ENCODE measurements around the gene PKNOX2.

The PKNOX2 gene

DNA sequence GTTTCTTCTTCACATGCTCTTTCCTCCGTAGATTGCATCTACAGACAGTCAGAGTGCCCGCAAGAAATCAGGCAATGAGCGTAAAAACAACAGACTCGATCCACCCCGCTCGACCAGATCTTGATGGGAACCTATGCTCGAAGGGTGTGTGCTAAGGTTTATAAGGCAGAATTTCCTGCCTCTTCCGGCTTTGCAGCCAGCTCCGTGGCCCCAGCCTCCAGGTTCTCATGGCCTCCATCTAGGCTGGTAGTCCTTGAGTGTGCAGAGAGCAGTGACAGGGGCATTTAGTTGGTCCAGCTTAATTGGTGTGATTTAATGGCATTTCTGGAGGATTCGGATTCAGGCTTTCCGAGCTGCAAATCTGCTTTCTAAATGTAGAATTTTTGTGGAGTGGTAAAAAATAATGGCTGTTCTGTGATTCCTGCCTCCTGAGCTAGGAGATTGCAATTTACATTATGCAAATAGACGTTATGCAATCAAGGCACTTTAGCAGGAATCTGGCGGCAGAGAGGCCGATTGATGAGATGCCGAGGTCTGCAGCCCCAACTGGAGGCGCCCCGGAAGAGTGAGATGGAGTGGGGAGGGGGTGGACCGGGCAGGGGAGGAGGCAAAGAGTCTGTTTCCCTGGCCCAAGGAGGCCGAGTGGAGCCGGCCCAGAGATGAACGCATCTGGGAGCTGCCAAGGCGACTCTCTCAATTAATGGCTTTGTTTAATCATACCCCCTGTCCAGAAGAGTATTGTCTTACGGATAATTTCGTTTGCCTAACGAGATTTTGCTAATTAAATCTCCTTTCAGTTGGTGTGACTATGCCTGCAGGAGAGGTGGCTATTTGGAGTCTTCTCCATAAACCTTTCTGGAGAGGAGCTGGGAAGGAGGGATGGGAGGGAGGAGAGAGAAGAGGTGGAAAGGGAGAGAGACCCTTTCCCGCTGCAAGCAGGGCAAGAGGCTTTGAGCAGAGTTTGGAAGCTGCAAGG, 75.3 kb downstream of the PKNOX2 start:
- no peak for DNase-seq

DNA sequence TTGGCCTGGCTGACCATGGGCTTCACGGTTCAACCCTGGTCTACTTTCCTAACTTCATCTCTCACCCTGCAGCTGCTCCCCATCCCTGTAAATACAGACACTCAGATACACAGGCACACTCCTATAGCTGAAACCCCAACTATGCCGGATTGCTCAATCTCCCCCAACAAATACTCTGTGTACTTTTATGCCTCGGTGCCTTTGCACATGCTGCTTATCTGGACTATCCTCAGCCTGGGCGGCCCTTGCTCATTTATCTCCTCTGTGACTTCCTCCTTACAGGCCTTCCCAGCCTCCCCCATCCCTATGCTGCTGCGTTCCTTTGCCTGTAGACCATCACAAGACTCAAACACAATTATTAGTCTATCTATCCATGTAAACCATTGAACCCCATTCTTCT, 76.6 kb downstream of the PKNOX2 start:
- DNase-seq: no peak

DNA sequence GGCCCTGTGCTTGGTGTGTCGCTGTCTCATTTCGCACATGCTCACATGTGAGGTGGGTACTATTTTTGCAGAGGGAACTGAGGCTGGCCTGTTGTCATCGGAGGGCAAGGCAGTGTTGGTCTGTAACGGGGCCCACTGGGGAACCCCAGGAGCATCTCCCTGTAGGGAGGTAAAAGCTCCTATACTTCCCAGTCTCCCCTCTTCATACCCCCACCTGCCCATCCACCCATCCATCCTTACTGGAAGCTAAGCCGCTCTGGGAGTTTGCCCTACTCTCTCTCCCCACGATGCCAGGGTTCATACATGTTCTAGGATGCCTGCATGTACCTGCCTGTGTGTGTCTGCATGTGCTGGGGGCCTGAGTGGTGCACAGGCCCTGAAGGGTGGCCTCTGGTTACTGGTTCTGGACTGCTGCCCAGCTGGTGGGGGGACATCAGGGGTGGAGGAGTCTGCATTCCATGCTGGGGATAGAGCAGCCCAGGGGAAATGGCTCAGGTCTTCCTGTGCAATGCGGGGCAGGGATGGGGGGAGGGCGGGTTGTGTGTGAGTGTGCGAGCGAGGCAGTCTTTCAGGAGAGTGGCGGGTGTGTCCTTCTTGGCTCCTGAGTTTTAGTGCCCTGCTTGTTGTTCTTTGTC, 77.7 kb downstream of the PKNOX2 start:
- no peak for DNase-seq

DNA sequence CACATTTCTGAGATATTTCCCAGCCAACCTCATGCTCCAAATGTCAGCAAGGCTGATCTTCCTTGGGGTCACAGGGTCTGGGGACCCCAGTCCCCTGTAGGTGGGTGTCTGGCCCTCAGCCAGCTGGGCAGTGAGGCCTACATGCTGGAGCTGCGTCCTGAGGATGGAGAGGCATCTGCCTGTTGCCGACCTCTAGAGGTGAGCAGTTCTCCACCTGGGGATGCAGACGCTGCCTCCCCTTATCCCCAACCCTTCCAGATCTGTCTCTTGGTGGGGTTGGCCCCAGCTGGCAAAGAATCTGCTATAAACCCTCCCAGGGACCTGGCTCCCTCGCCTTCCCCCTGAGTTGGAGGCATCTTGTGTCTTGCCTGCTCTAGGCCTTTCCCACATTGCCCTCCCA, 79.6 kb downstream of the PKNOX2 start:
- no peak for DNase-seq

DNA sequence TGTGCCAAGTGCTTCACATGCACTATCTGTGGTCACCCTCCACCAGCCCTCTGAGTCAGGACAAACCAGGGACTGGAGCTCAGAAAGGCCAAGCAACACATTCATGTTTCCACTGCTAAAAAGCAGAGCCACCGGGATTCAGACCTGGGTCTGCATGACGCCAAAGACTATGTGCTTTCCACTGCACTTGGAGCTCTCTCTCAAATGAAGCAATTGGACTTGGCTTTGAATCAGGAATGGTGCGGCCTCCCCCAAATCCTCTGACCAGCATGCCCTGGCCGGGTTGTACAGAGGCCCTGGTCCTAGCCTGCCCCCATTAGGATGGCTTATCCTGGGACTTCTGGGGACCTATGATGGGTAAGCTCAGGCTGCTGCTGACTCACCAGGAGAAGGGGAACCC, 80.7 kb downstream of the PKNOX2 start:
- DNase-seq: no peak

DNA sequence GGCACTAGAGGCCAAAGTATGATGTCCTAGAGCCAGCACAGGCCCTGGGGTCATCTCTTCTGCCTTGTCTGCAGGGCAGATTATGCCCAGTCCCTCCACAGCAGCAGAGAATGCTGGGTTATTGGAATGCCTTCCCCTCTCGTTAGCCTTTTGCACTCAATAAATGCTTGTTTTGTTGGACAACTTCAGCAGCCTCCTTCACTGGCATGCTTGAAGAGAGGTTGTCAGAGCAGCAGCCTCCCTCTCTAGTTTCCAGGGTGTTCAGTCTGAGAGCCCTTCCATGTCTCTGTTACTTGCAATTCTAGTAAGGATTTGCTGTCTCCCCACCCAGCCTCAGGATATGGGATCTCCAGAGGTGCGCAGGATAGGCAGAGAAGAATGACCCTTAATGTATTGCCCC, 82.9 kb downstream of the PKNOX2 start:
- no peak for DNase-seq

DNA sequence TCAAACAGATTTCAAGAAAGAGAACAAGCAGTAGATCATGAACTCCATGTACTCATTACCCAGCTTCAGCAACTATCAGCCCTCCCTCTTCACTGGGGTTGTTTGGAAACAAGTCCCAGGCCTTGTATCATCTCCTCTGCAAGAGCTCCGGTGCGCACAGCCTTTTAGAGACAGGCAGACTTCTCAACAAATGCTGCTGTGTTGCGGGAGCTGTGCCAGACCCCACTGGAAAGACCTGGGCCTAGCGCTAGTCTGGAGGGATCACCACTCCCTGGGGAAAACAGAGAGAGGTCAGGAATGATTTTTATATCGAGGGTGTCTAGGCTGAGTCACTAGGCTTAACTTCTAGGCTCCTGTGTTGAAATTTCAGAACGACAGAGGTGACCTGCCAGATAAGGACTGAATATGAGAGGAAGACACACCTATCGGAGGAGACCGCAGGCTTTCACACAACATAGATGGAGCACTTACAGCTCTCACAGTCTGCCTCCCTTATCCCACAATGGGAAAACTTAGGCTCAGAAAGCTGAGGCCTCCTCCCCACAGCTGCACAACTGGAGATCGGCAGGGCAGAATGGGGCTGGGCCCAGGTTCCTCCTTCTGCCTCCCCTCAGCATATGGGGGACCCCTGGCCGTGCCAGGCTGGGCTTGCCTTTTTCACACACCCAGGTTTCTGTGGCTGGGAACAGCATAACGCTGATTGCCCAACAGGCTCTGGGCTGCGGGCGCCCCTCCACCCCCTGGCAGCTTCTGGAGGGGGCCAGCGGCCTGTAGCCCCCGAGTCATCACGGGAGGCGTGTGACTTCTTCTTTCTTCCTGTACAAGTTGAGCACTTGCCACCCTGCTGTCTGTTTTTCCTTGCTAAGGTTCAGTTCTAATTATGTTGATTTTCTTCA, 86.0 kb downstream of the PKNOX2 start:
- DNase-seq: no peak

DNA sequence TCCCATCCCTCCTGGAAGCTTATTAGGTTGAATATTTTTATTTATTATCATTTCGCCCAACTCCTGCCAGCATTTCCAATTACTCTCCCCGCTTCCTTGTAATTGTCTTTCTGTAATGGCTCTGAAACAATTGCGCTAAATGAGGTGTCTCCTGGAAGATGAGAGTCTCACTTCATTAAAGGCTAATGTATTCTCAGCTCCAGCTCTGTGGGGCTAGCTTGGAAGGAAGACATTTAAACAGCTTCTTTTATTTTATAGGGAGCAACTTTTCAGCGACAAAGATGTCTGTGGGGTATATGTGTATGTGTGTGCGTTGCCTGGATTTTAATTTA, 86.6 kb downstream of the PKNOX2 start:
- DNase-seq: no peak

DNA sequence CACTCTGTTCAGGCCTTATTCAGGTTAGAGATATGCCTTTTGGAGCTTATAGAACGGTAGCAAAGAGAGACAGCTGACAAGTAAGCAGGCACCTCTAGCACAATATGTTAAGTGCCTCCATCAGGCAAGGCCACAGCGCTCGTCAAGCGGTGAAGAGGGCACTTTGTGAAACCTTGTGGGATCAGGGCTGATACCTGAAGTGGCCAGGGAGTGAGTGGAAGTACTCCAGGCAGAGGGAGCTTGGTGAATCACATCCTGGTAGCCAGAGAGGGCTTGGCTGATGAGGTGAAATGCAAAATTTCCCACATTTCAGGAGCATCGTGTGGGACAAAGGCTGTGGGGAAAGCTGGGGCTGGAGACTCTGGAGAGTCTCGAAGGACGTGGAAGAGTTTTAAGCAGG, 87.4 kb downstream of the PKNOX2 start:
- no peak for DNase-seq

DNA sequence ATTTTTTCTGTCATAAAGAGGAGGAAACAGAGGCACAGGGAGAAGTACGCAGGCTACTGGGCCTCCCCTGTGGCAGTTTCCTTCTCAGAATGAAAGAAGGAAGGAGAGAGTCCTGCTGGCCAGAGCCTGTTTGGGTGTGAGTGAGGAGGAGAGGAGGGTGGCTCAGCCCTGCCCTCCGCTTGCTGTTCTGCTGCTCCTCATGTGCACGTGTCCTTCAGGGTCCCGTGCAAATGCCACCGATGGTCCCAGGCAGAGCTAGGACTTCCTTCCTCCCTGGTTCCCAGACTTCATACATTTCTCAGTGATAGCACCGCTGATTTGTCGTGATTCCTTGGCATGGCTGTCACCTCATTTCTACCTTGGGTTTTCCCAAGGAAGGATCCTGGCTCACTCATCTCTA, 88.7 kb downstream of the PKNOX2 start:
- no peak for DNase-seq

DNA sequence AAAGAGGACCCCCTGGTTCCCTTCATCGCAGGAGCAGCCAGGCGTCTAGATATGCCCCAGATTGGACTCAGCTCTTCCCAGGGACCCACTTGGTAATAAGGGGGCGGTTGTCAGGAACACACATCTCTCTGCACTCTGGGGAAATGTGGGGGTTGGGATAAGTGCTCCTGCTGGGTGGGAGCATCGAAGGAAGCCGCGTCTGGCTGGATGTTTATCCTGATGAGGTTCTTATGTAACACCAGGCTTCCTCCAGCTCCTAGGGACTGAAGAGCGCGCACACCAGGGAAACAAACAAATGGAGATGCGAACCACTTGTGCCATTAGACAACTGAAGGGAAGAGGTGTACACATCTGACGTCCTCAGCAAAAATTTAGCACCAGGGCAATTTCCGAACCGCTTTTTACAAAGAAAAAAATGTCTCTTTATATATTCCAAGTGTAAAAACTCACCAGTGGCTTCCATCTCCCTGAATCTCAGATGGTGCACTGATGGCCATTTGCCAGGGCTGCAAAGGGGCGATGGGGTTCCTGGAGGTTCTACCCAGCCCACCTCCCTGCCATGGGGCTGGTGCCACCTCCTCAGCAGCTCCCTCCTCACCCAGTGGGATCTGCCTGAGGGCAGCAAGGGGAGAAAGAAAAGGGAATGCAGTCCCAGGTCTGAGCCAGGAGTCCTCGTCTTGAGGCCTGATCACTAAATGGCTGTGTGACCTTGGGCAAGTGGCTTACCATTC, 89.4 kb downstream of the PKNOX2 start:
- no peak for DNase-seq

DNA sequence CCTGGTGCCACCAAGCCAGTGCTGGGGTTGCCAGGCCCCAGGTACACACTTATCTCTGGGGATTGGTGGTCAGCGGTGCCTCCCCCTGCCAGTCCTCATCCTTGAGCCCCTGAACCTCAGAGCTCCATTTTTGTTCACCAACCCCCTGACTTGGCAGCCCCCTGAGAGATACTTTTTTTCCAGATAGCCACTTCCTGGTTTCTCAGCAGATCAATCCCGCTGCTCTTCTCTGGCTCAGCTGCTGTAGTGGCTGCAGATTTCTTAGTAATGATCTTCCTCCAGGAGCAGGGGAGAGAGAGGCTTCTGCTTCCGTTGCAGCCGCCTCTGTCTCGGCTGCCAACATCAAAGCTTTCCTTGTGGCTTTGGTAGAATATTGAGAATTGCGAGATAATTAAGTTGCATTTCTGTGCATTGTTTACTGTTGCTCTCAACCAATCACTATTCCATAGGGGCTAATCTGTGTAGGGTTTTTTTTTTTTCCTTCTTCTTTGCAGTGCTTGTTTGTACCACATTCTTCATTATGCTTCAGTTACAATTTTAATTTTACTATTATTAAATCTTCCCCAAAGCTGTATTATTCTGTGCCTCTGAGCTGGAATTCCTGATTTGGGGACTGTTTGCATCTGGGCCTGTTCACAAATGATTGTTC, 92.1 kb downstream of the PKNOX2 start:
- no peak for DNase-seq

DNA sequence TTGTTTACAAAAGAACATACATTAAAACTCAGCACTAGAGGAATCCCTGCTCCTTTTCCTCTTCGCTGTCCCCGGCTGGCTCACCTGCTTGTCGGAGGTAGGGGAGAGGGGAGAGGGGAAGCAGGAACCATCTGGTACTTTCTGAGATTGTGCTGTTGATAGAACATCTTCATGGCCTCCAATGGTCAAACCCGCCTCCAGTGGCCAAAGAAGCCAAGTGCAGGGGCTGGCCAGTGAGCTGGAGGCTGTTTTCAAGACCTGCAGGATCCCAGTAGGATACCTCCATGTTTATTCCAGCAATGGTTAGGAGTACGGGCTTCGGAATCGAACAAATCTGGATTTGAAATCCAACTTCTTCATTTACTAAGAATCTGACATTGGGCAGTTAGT, 92.6 kb downstream of the PKNOX2 start:
- DNase-seq: no peak

DNA sequence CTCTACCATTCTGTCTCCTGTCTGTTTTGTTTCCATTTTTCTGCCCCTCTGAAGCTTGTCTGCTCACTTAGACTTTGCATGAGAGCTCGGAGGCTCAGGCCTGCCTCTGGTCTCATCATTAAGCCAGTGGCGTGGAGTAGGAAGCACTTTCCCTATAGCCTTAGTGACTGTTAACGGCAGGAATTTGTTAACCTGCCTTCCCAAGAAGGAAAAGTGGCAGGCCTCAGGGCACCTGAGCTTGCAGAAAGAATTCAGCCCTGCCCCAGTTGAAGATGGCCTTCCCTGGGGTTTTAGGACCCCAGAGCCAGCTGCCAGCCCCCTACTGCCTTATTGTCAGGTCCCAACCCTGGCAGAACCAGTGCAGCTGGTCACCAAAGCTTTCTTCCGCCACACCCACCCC, 93.2 kb downstream of the PKNOX2 start:
- no peak for DNase-seq

DNA sequence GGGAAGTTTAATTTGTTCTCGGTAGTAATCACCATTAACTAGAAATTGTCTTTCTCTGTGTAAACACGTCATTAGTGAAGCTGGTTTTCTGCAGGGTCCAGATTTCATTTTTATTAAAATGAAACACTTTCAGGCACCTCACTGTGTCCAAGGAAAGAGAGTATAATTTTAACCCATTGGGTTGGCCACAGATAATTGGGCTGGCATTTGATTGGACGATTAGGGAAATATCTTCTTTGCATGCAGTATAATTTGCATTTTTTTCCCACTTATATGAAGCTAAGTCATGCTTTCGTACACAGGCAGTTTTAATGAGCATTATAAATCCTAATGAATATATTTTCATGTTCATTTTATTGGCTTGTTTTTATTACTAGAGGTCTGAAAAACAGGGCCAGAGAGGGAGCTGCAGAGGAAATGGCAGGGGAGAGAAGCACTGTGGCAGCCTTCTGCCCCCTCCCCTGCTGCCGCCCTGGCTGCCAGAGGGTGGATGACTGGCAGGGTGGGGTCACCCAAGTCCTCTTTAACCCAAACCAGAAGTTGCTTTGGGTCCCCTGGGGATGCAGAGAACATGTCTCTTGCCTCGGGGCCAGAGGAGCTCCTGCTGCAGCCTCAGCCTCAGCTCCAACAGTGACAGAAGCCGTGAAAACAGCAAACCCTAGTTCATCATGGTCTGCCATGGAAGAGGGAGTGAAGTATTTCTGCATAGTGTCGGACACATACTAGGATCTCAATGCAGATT, 93.9 kb downstream of the PKNOX2 start:
- no peak for DNase-seq

DNA sequence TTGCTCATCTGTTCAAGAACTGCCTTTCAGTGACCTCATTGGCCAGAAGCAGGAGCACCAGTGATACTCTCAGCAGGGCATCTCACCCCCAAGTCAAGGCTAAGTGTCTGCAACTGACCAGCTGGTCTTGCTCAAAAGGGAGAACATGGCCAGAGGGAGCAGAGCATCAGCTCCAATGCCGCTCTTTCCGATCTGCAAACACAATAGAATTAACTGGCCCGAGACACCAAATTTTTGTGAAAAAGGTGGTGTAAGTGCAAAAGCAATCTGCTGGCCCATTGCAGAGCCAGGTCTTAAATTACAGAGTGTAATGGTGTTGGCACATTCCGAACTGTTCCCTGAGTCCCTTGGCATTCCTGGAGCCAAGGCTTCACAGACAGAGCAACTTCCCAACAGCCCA, 97.0 kb downstream of the PKNOX2 start:
- no peak for DNase-seq

DNA sequence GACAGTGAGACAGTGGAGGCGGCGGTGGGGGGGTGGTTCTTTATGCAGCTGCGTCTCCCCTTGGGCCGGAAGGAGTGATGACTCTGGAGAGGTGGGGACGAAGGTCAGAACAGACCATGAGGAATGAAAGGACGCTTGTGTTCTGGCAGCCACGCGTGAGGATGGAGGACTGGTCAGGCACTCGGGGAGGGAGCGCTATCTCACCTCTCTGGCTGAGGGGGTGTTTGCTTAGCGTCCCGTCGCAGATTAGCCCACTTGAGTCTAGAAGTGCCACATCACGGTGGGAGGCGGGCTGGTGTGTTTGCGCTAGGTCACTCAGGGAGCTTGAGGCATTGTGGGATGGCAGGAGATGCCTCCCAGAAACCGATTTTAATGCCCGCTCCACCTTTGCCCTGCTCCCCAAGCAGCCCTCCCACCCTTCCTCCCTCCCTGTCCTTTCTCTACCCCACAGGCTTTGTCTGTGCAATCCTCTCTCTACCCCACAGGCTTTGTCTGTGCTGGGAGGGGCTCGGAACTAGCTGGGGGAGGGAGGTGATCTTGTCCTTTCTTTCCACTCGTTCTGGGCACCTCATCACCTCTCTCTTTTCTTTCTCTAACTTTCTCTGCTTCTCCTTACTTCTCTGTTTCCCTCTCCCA, 97.8 kb downstream of the PKNOX2 start:
- no peak for DNase-seq

DNA sequence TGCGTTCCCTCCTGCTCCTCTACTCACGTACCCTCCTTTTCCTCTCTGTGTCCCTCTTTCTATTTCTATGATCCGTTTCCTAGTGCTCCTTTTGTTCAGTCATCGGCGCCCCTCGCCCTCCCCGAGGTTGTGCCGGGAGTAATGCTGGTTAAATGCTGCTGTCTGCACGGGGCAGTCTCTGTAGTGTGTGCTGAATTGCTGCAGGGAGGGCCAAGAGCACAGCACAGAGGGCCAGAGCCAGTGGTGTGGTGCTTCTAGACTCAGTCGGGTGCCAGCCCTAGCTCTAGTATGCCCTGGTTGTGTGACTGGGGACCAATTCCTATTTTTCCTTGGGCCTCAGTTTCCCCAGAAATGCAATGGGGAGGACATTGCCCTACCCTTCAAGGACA, 98.3 kb downstream of the PKNOX2 start:
- DNase-seq: no peak

DNA sequence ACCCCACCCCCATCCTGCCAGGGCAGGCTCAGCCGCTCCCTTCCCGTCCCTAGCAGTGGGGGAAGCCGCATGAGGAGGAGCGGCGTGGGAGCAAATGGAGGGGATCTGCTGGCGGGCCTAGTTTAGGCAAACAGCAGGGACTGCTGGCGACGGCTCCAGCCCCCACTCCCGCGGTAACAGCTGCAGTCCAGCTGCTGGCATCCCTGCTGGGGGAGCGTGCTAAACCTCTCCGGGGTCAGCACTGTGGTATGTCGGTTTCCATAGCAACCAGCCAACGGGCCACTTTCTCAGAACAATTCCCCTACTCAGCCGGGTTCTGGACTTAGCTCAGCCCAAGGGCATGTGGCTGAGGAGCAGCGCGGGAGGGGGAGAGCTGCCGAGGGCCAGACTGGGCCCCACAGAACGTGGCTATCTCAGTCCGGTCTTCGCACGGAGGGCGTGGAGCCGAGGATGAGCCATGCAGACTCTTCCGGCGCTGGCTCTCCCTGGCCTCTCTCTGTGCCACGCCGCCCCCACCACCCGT, 98.8 kb downstream of the PKNOX2 start:
- DNase-seq: no peak

DNA sequence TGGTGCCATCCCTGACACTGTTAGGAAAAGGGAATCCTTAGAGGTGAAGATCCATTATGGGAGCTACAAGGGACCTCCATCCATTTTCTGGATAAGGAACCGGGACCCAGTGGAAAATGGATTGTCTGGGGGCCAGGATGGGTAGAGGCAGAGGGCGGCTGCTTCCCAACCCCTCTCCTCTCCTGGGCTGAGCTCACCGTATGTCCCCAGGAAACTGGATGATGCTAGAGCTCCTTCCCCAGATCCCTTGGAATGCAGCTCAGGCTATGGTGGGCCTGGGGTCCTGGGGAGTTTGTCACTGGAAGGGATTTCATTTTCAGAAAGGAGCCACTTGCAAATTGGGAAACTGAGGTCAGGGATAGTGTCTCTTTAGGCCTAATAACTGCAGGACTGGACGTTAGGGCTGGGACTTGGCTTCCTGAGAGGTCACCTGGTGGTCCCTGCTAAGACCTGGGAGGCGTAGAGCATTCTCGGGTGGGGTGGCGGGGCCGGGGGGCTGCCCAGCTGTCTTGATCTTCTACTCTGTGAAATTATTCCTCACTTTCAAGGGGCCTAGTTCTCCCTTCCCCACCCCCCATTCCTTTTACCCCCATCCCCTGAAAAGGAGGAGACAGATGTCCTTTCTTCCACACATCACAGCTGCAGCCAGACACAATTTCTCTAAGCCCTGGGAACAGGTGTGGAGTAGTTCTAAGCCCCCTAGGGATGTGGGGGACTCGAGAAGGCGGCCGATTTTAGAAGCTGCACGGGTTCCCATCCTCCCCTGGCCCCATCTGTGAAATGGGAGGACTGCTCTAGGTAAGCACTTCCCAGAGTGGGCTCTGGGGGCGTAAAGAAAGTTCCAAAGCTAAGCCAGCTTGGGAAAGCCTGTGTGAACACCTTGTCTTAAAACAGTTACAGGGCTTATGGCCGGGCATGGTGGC, 99.8 kb downstream of the PKNOX2 start:
- no peak for DNase-seq
